ENCODE measurements around the gene NAA25.
"Not testable (repeated sequence)": the region's sequence is repeated elsewhere in the genome, so short reads cannot be mapped to it uniquely, and the experiment has no call there.

The NAA25 gene

GRCh38 chr12:112049351-112049750 lies 59.2 kb downstream of the NAA25 start:
- no peak for DNase-seq

DNA sequence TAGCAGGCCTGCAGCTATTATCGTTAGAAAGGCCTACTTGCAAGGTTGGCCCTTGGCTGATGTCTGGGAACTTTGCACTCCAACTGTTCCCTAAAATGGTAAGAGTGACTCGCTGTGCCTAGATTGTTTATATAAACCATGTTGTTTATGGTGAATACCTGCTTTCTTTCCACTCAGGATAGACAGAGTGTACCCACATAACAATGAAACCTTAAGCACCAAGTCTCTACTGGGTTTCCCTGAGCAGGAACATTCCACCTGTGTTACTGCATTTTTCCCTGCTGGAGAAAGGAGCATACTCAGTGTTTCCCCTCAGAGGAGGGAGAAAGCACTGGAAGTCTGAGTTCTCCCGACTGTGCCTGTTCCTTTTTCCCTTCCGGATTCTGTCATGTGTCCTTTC lies 62.6 kb downstream of the NAA25 start:
- DNase-seq = no peak

DNA sequence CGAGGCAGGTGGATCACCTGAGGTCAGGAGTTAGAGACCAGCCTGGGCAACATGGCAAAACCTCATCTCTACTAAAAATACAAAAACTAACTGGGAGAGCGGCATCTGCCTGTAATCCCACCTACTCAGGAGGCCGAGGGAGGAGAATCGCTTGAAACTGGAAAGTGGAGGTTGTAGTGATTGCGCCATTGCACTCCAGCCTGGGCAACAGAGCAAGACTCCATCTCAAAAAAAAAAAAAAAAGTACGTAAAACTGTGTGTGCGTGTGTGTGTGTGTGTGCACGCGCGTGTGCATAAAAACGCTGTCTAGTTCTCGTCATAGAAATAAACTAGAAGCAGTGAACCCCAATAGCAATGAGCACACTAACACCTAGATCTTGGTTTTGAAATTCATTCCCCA lies 72.0 kb downstream of the NAA25 start:
- not testable (repeated sequence) for DNase-seq

GRCh38 chr12:112035219-112035785 lies 73.3 kb downstream of the NAA25 start:
- no peak for DNase-seq

DNA sequence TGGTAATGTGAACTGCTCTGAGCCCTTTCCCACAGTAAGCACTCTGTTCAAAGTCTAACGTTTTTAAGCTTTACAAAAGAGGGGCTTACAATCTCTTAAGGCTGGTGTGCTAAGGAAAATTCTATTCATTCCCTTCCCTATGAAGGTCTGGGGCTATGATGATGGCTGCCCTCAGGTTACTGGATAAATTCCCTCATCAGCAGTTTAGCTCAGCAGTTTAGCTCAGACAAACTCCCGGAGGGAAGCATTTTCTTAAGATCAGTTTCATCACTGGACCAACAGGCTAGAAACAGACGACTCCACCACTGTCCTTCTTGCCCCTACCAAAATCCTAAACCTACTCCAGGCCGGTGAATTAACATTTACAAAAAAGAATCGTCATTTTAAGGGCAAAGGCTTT lies 76.3 kb downstream of the NAA25 start:
- DNase-seq = no peak

GRCh38 chr12:112031472-112031871 lies 77.1 kb downstream of the NAA25 start:
- no peak for DNase-seq

- no peak for DNase-seq
Observed at GRCh38 chr12:112029301-112029700, 79.3 kb downstream of the NAA25 start.

DNA sequence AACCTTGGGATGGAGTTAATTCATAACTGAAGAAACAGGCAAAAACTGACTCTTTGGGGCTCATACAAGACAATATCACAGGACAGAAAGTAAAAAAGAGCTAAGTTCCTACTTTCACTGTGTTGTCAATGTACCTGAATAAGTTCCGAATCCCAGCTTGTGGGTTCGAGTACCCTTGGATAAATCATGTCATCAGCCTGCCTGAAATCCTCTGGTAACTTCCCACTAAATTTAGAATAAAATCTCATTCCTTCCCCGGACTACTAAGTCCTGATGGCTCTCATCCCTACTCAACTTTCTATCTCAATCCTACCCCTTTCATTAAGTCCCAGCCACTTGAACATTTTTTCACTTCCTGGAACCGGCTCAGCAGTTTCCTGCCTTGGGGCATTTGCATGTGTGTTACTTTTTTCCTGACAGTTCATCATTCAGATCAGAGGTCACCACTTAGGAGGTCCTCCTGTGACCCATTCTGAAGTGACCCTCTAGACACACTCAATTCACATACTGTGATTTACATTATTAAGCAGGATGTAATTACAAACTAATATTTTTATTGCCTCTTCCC lies 82.7 kb downstream of the NAA25 start:
- DNase-seq = no peak

DNA sequence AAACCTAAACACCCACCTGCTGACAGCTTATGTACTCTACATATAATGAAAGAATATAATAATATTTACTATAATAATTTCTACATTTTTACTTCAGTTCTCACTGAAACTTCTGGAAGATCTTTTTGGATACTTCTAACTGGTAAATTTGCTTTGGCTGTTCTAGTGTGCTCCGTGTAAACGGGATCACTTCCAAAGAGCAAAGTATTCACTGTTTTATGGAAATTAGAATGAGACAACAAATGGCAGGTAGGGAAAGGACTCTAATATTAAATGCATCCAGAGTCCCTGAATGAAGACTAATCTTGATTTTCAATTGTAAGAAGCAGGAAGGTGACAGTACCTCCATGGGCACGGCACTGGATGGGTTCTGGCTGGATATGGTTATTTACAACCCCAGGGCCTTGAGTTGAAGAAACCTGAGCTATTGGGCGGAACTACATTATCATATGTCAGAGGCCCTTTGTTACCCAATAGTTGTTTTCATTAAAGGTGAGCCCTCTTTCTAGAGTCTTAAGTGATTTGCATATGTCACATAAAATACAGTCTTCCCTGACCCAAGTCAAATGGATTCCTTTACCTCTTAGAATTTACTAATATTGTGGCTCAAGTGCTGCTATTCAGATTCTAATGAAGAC lies 84.7 kb downstream of the NAA25 start:
- DNase-seq = no peak

DNA sequence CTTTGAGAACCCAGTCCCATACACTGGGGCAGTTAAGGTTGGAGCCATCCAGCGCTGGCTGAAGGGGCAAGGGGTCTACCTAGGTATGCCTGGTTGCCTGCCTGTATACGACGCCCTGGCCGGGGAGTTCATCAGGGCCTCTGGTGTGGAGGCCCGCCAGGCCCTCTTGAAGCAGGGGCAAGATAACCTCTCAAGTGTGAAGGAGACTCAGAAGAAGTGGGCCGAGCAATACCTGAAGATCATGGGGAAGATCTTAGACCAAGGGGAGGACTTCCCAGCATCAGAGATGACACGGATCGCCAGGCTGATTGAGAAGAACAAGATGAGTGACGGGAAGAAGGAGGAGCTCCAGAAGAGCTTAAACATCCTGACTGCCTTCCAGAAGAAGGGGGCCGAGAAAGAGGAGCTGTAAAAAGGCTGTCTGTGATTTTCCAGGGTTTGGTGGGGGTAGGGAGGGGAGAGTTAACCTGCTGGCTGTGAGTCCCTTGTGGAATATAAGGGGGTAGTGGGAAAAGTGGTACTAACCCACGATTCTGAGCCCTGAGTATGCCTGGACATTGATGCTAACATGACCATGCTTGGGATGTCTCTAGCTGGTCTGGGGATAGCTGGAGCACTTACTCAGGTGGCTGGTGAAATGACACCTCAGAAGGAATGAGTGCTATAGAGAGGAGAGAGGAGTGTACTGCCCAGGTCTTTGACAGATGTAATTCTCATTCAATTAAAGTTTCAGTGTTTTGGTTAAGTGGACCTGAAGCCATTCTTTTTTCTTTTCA lies 86.2 kb downstream of the NAA25 start:
- DNase-seq = no peak

DNA sequence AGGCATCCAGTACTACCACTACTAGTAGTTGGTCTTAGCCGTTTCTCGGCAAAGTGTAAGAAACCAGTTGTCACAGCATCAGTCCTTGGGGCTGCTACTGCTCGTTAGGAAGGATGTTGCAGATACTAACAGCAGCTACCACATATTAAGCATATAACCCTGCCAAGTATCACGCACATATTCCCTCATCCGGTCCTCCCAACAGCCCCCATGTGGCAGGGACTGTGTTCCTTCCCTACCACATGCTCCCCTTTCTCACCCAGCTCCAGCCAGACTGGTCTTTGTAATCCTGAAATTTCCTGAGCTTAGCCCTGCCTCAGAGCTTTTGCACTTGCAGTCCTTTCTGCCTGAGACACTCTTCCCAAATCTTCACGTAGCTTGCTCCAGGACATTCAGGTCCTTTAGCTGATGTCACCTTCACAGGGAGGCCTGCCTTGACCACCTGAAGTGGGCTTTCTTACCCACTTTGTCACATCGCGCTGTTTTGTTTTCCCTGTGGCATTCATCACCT lies 87.6 kb downstream of the NAA25 start:
- no peak for DNase-seq

DNA sequence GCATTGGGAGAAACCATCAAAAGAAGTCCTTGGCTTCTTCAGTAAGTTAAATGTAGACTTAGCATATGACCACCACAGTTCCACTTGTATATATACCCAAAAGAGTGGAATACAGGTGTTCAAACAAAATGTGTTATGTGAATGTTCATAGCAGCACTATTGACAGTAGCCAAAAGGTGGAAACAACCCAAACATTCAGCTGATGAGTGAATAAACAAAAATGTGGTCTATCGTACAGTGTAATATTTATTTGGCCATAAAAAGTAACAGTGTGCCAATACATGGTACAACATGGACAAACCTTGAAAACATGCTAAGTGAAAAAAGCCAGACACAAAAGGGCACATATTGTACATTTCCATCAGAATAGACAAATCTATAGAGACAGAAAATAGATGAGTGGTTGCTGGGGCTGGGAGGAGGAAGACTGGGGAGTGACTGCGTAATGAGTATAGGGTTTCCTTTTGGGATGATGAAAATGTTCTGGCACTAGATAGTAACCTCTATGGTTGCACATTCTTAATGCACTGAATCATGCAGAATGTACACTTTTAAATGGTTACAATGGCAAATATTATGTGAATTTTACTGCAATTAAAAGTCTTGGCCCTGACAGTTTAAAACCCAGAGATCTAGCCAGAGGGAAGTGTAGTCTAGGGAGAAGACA lies 89.9 kb downstream of the NAA25 start:
- DNase-seq = peak; percentile 5

DNA sequence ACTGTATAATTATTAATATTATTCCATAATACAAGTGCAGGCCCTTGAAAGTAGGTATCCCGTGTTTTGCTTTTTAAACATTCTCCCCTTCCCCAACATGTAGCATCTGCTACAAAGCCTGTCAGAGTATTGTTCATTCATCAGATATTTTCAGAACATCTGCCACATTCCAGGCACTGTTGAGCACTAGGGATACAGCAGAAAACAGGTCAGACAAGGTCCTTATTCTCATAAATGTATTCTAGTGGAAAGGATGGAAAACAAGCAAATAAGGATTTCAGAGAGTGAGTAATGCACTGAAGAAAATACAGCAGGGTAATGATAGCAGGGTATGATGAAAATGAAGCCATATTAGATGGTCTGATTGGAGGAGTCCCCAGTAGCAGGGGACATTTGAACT lies 91.5 kb downstream of the NAA25 start:
- no peak for DNase-seq

- DNase-seq = no peak
Observed at GRCh38 chr12:112015938-112016337, 92.6 kb downstream of the NAA25 start.

GRCh38 chr12:112013601-112014402 lies 94.8 kb downstream of the NAA25 start:
- peak; percentile 59 for DNase-seq

DNA sequence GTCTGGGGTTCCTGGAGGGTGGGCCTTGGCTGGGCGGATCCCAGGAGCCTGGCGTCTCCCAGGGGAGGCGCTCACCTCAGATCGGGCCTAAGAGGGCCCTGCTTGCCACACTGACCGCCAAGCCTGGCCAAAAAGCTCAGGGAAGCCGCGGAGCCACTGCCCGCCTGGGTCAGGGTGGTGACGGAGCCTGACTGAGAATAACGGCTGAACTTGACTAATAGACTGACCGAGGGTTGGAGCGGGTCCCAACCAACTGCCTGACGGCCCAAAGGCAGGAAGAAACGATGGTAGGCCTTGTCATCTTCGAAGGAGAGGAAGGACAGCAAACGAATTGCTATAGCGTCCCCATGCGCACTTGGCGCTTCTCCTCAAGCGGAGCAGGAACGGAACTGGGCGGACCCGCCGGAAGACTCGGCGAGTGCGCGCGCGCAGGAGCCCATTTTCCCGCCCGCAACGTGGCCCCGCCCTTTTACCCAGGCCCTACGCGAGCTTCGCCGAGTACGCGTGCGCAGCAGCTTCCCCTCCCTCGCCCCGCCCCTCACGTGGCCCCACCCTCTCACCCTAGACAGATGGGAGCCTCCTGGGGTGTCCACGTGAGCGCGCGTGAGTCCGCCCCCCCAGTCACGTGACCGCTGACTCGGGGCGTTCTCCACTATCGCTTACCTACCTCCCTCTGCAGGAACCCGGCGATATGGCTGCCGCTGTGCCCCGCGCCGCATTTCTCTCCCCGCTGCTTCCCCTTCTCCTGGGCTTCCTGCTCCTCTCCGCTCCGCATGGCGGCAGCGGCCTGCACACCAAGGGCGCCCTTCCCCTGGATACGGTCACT lies 95.6 kb downstream of the NAA25 start, which contains the start of the genes ERP29 and TMEM116:
ERP29 (plus strand) TSS at position 652 of the 826 bp plus-strand sequence; CDS start at position 692, 40 bp downstream.
TMEM116 (minus strand) TSS at position 391 of the 826 bp plus-strand sequence. CDS start 7,895 bp downstream, outside the sequence.
- peak; percentile 95 for DNase-seq

- DNase-seq = no peak
Observed at GRCh38 chr12:112011685-112012084, 96.9 kb downstream of the NAA25 start.

DNA sequence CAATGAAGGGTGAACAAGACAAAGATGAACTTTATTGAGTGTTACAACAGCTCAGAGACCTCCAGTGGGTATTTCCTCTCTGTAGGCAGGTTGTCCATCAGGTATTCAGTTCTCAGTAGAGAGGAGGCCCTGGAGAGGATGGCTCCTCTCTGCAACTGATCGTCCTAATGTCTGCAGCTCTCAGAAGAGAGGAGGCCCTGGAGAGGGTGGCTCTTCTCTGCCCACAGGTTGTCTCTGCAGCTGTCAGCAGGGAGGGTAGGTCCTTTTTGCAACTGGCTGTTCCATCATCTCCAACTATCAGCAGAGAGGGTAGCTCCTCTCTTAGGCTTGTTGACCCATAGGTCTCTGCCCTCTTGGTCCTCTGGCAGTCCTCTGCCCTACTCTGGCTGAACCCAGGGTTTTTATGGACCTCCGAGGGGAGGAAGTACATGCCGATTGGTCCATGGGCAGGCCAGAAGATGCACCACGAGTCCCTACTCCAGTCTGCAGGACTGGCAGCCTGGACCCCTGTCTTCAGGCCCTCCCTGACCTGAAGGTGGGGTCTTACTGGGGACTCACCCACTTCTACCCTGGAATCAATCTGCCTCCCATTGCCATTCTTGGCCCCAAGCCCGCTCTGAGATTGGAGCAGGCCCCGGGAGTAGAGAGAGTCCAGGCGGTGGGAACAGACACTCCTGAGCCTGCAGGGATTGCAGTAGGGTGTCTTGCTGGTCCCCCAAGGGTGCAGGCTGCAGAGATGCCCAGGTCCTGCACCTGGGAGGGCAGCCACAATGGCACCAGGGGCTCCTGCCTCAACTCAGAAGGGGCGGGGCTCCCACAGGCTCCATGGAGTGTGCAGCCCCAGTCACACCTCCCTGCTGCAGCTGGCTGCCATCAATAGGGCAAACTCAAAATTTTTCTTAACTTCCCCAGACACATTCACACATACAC lies 97.9 kb downstream of the NAA25 start:
- DNase-seq = no peak

- not testable (repeated sequence) for DNase-seq
Observed at GRCh38 chr12:112009596-112009995, 99.0 kb downstream of the NAA25 start.

DNA sequence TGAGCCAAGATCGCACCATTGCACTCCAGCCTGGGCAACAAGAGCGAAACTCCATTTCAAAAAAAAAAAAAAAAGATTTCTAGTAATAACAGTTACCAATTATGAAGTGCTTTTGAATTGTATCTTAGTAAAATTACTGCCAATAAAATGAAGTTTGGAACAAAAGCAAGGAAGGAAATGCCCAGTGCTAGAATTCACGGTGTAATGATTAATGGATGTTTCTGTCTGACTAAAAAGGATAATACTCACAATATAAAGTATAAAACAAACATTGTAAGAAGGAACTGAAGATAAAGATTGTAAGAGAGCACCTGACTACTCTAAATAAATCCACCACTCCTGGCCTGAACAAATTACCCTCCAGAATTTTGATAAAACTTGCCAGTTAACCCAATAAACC lies 99.7 kb downstream of the NAA25 start:
- DNase-seq = no peak

Measured in NCI-H1092 treated with DMSO at 0.1 percent for 48 hours (cell line).